GM21786 (cell line): ENCODE results near the gene DSE.

Experiments
- ATAC-seq: cut with Tn5 transposase; IDR thresholded peaks from one replicate; pipeline ENCODE4 v1.9.1; 2021; ENCODE audit not compliant: unreplicated experiment

The DSE gene

GRCh38 chr6:116471531-116471930 is 100.8 kb downstream of the DSE start:
- no peak for ATAC-seq

- no peak for ATAC-seq
These were observed 102.0 kb downstream of the DSE start for GRCh38 chr6:116472706-116473105.

- no peak for ATAC-seq
These were observed 104.4 kb downstream of the DSE start for GRCh38 chr6:116475141-116475540.

- ATAC-seq, result peak; percentile 100
These were observed 105.4 kb downstream of the DSE start for GRCh38 chr6:116476002-116476678.

GRCh38 chr6:116482780-116483179 is 112.0 kb downstream of the DSE start:
- no peak for ATAC-seq

- ATAC-seq, result no peak
These were observed 112.9 kb downstream of the DSE start for GRCh38 chr6:116483616-116484015.

GRCh38 chr6:116485559-116486184 is 114.9 kb downstream of the DSE start:
- no peak for ATAC-seq

GRCh38 chr6:116491610-116492330 is 121.0 kb downstream of the DSE start:
- ATAC-seq, result no peak

GRCh38 chr6:116492331-116493067 is 121.8 kb downstream of the DSE start:
- no peak for ATAC-seq
